ENCODE measurements around the gene LMO7.
A peak's percentile ranks its signal among the peaks of the same experiment; 100 is the strongest.

LMO7 gene

GRCh38 chr13:75860935-75861334 lies 224.8 kb downstream of the LMO7 start:
- DNase-seq = no peak

DNA sequence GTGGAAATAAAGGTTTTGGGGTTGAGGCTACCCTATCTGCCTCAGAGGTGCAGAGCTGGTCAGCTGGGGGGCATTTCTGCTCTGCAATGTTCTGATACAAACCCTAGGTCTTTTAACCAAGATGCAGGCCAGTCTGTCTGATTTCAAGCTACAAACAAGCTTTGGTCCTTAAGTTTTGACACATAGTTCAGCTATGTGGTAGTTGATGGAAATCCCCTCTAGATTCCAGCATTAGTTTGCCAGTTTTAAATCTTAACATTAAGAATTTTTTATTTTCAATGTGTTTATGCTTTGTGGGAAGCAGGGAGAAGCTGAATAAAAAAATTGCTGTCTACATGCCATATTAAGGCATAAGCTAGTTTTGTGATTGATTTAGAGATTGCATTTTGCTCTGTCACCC lies 225.7 kb downstream of the LMO7 start:
- DNase-seq = no peak

DNA sequence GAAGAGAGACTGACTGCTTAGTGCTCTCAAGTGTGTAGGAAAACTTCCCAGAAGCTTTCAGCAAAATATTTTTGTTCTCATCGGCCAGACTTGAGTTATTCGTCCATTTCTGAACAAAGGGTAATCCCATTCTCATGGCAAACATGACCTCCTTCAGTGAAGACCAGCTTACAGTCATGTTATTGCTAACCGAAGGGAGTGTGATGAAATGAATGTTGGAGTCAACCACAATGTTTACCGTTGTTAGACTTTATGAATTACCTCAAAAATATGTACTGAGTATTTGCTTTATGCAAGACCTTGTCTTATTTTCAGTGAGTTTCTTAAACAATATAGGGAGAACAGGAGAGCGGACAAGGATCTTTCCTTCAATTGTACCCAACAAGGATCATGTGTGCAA lies 228.6 kb downstream of the LMO7 start:
- DNase-seq = no peak

GRCh38 chr13:75867379-75868117 lies 231.4 kb downstream of the LMO7 start:
- DNase-seq = no peak

- no peak for DNase-seq
These were observed 233.9 kb downstream of the LMO7 start for GRCh38 chr13:75869981-75870380.

DNA sequence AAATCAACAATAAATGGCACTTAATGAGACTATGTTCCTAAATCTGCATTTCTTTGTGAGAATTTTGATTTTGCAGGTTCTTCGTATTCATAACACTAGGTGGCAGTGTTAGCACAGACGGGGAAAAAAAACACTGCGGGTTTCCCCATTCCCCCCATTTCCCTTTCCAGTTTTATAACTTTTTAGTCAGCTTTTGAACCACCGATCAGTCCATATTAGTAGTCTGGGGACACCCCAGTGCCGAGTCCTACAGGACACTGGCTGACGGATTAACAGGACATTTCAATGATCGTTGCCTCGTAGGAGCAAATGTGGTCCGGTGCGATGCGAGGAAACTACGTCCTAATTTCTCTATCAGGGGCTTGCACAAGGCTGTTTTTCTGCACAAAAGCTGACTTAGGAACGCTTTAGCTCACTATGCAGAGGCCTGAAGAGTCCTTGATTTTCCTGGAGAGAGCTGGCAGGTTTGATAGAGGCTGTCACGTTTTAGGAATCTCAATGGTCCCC lies 234.3 kb downstream of the LMO7 start:
- DNase-seq = no peak

- DNase-seq = no peak
These were observed 234.9 kb downstream of the LMO7 start for GRCh38 chr13:75871059-75871458.

DNA sequence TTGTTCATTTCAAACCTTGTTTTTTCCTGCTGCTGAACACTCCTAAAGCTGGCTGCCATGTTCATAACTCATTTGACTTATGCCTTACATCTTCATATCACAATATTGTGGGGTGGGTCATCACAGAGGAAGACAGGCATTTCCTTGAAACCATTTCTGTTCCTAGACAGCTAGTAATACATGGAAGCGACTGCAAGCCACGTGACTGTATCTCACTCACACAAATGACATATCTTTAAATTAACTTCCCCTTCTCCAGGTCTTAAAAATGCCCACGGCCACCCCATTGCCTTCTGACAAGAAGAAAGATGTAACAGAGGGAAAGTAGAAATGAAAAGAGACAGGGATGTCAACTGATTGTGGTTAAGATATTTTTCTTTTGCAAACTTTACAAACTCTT lies 236.8 kb downstream of the LMO7 start:
- DNase-seq = no peak

DNA sequence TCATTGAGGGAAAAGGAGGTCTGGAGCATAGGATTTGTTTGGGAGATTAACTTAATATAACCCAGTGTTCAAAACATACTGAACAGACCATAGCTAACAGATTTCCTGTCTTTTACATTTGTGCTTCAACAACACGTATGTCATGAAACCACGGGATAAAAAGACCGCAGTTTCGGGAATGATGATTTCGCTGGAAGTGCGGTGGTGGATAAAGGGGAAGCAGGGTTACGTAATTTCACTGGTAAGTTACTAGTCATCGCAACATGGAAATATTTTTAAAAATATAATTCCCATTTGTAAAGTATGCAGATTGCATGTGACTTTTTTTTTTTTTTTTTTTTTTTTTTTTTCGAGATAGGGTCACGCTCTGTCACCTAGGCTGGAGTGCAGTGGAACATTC lies 237.4 kb downstream of the LMO7 start:
- DNase-seq = no peak

- no peak for DNase-seq
These were observed 239.3 kb downstream of the LMO7 start for GRCh38 chr13:75875450-75875849.

DNA sequence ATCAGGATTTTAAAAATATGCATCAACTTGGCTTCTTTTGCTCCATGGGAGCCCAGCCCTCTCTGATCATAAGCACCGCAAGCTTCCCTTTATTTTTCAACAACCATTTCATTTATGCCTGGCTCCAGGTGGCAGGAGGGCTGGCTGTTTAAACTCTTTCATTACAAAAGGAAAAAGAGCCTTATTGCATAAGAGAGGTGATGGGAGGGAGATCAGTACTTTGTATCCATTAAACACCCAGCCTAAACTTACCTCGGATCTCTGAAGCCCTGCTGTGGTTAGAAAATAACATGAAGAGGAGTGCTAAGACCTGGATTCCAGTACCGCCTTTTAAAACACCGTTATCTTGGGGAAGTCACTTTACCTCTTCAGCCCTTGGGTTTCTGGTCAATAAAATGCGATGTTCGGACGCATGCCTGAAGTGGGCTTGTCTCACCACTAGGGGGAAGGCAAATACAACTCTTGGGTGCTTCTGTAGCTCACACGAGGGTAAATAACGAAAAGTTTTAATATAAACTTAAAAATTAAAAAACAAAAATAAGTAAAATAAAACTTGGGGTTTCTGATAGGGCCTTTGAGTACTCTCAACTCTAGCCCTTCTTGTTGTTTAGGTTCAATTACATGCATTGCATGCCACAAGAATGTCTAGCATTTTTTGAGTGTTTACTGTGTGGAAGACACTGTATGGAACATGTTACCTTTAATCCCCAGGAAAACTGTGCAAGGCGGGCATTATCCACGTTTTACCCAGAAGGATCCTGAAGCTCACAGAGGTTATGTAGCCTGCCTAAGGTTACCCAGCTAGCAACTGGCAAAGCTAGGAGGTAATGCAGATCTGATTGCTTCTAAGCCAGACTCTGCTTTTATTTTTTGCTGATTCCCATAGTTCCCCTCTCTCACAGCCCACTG lies 240.3 kb downstream of the LMO7 start:
- peak; percentile 31 for DNase-seq

- no peak for DNase-seq
These were observed 240.9 kb downstream of the LMO7 start for GRCh38 chr13:75877071-75877470.

- no peak for DNase-seq
These were observed 243.5 kb downstream of the LMO7 start for GRCh38 chr13:75879656-75880055.

DNA sequence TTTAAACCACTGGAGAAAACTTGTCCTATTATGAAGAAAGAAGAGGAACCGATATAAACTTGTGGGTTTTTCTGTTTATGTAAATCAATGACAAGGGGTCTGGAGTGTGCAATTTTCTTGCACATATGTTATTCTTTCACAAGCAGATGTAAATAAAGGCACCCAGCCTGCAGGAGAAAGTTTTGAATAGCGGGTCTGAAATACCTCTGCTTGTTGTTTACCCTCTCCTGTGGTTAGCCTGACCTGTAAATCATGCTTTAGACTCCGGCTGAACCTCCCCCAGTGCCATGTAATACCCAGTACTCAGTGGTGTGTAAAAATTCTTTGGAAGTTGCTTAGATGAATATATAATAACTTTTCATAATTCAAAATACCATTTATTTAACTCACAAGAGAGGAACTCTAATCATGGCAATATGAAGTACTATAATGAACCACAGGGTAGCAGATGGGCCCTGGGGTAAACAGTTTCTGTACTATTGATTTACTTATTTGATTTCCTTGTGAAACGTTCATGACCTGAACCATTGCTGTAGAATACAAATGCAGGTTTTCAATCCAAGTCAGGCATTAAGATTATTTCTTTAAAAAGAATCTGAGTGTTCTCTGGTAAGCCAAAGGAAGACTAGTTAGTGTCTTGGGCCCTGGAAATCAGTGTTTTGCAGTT lies 245.1 kb downstream of the LMO7 start:
- no peak for DNase-seq

DNA sequence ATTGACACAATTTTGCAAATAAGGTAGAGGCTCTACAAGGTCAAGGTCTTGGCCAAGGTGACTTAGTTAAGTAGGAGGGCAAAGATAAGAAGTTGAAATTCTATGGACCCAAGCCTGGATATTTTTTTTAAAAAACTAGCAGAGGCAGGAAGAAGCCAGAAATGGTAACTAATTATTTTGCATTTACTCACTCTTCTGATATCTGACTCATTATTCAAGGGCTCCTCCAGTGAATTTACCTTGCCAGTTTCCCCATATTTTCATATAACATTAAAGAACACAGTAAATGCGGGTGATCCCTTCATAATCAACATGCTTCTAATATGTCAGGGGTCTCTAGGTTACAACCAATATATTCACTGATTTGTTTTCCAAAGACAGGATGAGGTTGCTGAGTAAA lies 246.1 kb downstream of the LMO7 start:
- no peak for DNase-seq

- DNase-seq = no peak
These were observed 253.3 kb downstream of the LMO7 start for GRCh38 chr13:75889427-75889826.

DNA sequence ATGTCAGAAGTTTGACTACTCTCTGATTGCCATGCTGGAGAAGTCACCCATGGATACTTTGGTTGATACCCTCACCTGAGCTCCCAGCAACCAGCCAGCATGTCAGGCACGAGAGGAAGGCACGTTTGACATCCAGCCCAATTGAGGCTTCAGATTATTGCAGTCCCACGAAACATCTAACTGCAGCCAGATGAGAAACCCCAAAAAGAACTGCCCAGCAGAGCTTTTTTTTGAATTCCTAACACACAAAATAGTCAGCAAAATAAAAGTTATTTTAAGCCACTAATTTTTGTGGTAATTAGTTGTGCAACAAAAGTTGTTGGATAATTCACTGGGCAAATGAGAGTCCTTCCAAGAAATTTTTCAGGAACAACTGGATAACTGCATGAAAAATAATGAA lies 259.0 kb downstream of the LMO7 start:
- no peak for DNase-seq

DNA sequence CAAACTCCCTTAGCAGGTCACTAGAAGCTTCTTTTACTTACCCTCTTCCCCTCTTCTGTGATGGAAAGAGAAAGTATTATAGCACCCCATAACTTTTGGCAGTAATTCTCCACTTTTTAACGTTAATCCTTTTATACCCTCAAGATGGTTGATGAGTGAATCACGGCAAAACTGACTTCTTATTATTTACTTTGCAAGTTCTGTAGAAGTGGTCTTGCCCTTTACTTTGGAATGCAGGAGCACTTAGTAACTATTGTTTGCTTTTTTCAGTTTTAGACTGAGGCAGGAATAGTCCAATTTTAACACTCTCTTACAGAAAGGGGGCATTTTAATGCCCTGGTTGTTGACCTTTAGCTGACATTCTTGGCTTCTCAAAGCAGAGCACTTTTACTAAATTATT lies 260.1 kb downstream of the LMO7 start:
- no peak for DNase-seq

DNA sequence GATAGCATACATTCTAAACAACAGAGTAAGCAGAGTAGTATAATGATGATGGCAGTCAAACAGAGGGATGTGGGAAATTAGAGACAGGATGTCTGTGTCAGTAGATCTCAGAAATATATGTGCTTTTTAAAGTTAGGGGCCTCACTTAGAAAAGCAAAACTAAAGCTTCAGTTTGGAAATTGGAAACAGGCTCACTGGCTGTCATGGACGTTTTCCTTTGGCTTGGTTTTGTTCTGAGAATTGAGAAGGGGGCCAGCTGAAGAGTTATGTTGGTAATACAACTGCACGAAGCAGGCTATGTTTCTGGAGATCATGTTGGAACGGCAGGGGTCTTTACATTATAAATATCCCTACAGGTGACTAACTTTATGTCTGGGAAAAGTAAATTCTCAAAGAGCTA lies 261.3 kb downstream of the LMO7 start:
- DNase-seq = no peak

DNA sequence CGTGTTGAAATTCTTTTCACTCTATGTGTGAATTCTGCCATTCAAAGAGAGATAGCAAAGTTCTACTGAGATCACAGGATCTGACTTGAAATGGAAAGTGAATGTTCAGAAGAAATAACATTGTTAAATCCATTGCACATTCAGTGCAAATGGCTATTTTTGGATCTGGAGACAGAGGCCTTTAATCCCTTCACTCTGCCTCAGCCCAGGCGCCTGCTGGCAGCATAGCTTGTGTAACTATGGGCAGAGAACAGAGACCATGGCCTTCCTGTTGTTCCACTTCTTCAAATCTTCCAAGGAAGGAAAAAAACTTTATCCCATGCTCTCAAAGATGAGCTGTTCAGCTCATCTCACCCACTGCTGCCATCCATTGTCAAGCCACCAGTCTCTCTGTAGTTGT lies 265.4 kb downstream of the LMO7 start:
- DNase-seq = no peak

DNA sequence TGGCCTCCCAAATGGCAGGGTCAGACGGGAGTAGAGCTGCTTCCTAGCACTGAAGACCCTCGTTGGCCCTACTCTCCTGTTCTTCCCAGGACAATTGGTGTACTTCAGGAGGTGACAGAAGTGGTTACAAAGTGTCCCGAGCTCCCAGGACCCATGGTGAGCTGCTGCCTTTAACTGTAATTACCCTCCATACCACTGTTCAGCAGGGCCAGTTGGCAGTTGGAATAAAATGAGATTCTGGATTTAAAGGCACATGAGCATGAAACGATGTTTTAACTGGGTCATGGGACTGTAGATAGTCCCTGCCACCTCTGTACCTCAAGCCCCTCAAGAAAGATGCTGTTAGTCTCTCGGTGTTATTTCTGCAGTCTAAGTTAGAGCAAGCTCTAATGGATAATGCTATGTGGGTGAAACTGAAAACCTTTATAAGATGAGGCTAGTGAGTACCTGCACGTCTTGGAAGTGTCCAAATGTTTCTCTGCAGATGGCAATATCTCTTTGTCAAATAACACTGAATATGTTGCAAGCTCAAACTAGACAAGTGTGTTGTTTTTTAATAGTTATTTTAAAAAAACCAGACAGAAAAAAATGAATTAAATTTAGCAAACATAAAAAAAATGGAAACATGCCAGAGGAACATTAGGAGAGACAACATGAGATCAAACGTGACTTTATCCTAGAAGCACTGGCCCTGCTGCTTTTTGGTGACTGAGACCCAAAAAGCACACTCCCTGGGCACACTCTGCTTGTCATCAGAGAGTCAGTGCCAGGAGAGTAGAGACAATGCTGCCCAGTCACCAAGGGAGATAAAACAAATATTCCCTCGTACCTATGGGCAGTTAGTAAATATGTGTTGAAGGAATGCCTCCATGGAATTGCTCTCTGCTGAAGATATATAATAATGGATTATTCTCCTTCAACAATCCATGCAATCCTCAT lies 266.3 kb downstream of the LMO7 start:
- DNase-seq = no peak

- DNase-seq = no peak
These were observed 267.9 kb downstream of the LMO7 start for GRCh38 chr13:75904012-75904411.
